GM18873 (cell line): ENCODE results near the gene ESRRA.

Source experiments
- ATAC-seq: cut with Tn5 transposase; IDR thresholded peaks from one replicate; pipeline ENCODE4 v1.9.1; 2021; ENCODE audit warnings: mild to moderate bottlenecking, moderate library complexity, moderate number of reproducible peaks; ENCODE audit not compliant: unreplicated experiment, low FRiP score

The ESRRA gene

DNA sequence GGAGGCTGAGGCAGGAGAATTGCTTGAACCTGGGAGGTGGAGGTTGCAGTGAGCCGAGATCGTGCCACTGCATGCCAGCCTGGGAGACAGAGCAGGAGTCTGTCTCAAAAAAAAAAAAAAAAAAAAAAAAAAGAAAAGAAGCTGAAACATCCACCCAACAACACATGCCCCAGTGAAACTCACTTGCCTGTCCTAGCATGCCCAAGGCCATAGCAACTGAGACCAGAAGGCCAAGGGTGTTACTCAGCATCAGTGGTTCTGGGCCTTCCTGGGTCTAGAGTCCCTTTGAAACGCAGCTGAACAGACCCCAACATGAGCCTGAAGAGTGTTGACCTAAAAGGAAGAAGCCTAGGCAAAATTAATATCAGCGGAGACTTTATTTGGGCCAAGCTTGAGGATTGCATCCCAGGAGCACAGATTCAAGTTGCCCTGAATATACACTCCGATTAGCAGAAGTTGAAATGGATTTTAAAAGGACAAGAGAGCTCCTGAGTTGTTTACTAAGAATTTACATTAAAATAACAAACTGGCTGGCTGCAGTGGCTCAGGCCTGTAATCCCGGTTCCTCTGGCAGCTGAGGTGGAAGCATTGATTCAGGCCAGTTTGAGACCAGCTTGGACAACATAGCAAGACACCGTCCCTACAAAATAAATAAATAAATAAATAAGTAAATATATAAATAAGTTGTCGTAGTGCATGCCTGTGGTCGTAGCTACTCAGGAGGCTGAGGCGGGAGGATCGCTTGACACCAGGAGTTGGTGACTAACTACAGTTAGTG lies 19.6 kb downstream of the ESRRA start:
- no peak for ATAC-seq

DNA sequence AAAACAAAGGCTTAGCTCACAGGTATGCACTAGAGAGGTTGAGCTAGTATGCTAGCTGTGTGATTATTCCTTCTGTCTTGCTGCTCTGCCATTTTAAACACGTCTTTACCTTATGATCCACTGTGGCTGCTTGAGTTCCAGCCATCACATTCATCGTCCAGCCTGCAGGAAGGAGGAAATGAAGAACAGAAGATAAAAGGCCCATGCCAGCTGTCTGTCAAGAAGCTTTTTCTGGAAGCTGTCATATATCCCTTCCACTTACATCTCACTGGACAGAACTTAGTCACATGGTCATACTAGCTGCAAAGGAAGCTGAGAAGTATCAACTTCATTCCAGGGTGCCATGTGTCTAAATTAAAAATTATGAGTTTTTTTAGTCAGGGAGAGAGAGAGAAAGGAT lies 22.1 kb downstream of the ESRRA start:
- ATAC-seq, result no peak

DNA sequence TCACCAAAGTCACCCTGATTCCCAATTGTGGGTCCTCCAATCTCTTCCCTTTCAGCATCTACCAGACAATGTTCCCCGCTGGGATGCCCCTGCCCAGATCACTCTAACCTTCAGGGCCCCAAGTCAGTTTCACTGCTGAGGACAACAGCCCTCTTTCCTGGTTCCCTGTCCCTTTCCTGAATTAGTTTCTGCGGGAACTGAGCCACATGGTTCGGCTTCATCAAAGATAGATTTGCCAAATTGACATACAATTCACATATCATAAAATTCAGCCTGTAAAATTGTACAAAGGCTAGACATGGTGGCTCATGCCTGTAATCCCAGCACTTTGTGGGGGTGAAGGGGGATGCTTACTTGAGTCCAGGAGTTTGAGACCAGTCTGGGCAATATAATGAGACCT lies 22.7 kb downstream of the ESRRA start:
- no peak for ATAC-seq

DNA sequence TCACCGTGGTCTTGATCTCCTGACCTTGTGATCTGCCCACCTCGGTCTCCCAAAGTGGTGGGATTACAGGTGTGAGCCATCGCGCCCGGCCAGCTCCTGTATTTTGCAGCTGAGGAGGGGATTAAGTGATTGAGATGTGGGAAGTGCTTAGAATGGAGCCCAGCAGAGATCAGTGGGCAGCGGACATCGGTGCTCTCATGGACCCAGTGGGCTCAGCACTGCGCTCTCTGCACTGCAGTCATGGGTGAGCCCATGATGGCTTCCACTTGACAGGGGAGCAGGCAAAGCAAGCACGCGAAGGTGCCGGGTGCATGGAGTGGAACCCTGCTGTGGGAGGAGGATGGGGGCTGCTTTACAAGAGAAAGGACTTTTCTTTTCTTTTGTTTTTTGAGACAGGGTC lies 25.6 kb downstream of the ESRRA start:
- ATAC-seq, result no peak

DNA sequence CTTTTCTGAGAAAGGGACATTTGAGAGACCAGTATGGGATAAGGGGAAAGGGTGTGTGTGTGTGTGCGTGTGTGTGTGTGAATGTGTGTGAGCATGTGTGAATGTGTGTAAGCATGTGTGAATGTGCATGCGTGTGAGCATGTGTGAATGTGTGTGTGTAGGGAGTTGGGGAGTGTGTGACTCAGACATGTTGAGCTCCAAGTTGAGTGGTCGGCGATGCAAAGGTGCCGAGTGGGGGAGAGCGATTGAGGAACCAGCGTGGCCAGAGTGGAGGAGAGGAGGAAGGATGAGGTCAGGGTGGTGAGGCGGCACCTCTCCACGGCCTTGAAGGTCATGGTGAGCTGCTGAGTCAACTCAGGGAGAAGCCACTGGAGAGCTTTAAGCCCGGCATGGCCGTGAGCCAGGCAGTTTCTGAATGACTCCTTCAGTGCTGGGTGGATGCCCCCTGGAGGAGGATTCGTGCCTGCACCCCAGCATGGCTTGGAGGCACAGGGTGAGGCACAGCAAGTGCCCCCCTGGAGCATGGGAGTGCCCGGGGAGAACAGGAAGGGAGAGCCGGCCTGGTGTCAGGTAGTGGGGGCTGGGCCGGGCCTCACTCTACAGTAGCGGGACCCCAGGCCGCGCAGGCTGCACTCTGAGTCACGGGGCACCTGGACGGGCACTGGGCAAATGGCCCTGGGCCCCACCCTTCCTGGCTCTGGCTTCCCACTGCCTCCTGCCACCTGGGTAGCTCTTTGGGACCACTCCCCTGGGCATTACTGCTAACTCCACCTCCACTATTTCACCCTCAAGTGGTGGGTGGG lies 26.4 kb downstream of the ESRRA start:
- ATAC-seq, result peak; percentile 49

DNA sequence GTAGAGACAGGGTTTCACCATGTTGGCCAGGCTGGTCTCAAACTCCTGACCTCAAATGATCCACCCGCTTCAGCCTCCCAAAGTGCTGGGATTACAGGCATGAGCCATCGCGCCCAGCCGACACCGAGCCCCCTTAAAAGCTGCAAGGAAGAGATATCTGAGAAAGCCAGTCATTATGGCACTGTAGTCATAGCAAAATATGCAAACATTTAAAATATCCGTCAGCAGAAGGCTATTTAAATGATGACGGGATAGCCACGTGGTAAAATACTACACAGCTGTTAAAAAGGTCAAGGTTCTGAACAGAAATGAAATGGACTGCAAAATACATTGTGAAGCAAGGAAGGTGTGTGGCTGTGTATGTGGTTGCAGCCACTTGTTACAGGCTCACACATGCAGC lies 28.2 kb downstream of the ESRRA start:
- no peak for ATAC-seq

DNA sequence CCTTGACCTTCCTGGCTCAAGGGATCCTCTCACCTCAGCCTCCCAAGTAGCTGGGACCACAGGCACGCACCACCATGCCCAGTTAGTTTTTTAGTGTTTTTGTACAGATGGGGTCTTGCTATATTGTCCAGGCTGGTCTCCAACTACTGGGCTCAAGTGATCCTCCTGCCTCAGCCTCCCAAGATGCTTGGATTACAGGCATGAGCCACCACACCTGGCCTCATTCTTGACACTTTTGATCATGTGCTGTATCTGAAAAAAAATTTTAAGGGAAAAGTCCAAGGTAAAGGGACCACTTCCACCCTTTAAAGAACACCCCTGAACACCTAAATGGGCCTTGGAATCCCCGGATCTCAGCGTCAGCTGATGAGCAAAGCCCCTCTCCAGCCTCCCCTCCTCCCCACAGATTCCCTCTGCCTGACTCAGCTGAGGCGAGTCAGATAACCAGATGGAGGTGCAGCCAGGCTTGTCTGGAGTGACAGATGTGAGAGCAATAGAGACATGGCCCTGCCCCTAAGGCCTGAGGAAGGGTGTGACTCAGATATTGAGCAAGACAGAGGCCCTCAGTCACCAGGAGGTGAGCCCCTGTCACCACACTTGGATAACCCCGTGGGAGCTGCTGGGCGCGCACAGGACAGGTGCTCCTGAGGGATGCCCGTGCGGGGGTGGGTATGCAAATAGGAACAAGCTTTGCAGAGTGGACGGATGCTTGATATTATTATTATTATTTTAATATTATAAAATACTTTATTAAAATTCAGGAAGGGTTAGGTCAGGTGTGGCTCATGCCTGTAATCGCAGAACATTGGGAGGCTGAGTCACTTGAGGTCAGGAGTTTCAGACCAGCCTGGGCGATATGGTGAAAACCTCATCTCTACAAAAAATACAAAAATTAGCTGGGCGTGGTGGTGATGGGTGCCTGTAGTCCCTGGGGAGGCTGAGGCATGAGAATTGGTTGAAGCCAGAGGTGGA lies 29.7 kb downstream of the ESRRA start:
- ATAC-seq, result peak; percentile 76

DNA sequence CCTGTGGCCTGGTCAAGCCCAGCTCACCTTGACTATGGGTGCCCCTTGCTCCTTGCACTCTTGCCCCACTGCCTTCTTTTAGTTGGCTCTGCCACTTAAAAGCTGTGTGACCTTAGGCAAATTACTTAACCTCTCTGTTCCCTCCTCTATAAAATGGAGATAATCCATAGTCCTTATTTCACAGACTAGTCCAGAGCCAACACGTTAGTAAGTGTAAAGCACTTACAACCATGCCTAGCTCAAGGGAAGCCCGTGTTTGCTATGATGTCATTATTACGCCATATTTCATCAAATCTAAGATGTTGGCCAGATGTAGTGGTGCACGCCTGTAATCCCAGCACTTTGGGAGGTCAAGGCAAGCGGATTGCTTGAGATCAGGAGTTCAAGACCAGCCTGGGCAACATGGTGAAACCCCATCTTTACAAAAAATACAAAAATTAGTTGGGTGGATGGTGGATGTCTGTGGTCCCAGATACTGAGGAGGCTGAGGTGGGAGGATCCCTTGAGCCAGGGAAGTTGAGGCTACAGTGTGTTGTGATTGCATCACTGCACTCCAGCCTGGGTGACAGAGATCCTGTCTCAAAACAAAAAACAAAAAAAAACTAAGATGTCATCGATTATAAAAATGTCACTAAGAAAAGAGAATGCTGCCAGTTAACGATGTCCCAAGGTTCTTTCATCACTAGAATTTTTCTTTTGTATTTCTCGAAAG lies 32.4 kb downstream of the ESRRA start:
- ATAC-seq, result no peak

DNA sequence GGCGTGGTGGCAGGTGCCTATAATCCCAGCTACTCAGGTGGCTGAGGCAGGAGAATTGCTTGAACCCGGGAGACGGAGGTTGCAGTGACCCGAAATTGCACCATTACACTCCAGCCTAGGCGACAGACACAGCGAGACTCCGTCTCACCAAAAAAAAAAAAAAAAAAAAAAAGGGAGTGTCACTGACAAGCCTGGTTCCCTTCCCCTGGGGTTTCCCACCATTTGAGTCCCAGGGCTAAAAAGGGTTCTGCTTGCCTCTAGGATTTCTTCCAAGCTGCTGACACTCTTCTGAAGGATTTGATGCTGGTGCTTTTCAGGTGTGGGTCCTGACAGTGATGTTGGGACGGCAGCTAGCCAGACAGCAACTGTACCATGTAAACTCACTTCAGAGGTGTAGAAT lies 33.4 kb downstream of the ESRRA start:
- ATAC-seq, result no peak

DNA sequence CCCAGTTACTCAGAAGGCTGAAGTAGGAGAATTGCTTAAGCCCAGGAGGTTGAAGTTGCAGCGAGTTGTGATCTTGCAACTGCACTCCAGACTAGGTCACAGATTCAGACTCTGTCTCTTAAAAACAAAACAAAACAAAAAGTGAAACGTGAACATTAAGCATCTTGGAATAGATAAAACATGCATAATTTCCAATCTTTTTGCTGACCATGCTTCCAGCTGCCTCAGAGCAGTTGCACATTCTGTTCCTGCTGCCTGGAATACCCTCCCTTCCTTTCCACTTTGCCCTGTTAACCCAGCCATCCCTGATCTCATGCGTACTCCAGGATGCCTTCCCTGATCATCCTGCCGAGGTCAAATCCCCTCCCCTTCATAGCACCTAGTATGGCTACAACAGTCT lies 34.0 kb downstream of the ESRRA start:
- ATAC-seq, result no peak

DNA sequence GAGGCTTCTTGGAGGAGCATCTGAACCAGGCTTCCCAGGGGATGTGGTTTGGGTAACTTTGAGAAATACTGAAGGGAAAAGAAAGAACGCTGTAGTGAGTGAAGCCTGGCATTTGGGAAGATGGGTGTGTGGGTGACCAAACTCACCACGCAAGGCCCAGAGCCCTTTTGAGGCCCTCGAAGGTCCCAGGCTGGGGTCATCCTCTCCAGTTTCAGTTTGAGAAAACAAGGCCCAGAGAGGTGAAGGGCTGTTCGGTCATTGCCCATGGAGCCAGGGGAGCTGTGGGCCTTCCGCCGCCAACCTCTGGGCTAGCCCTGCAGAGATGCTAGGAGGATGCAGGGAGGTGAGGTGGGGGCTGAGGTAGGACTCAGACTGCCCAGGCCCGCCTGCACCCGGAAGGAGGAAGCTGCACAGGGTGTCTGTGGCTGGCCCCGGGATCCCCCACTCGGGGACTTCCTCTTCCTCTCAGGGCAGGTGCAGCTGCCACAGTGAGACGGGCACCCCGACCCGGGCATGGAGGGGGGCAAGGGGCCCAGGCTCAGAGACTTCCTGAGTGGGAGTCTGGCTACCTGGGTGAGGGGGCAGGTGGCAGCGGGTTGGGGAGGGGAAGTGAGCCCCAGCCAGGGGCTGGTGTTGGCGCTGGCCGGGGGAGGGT lies 34.6 kb downstream of the ESRRA start, which contains the start of gene CCDC88B:
Gene CCDC88B (plus strand): TSS at position 451 of the 655 bp plus-strand sequence. CDS start 63 bp downstream, at position 514.
- ATAC-seq, result no peak

DNA sequence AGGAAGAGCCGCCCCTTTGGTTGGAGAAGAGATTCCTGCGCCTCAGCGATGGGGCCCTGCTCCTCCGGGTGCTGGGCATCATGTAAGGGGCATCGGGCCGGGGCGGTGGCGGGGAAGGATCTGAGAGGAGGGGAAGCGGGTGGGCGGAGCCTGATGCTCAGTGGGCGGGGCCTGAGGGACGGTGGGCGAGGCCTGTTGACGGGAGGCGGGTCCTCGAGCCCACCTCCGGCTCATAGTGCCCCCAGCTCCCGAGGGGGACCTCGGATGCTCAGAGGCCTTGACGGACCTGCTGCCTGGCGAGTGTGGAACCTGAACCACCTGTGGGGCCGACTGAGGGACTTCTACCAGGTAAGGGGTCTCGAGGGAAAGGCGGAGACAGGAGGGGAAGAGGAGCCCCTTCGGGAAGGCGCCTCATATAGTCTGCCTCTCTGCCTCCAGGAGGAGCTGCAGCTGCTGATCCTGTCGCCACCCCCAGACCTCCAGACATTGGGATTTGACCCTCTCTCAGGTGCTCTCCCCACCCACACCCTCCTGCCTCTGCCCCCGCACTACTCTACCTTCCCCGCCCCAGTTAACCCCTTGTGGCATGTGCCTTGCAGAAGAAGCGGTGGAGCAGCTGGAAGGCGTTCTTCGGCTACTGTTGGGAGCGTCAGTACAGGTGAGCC lies 35.5 kb downstream of the ESRRA start:
- ATAC-seq, result no peak

DNA sequence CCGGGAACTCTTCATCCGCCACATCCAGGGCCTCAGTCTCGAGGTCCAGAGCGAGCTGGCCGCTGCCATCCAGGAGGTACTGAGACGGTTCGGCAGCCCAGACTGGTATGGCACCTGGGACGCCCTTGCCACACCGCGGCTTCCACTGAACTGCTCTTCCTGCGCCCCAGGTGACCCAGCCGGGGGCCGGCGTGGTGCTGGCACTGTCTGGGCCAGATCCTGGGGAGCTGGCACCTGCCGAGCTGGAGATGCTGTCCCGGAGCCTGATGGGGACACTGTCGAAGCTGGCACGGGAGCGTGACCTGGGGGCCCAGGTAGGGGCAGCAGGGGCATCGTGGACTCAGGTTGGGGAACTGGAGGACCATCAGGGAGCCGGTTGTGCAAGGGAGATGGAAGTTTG lies 36.1 kb downstream of the ESRRA start:
- no peak for ATAC-seq

DNA sequence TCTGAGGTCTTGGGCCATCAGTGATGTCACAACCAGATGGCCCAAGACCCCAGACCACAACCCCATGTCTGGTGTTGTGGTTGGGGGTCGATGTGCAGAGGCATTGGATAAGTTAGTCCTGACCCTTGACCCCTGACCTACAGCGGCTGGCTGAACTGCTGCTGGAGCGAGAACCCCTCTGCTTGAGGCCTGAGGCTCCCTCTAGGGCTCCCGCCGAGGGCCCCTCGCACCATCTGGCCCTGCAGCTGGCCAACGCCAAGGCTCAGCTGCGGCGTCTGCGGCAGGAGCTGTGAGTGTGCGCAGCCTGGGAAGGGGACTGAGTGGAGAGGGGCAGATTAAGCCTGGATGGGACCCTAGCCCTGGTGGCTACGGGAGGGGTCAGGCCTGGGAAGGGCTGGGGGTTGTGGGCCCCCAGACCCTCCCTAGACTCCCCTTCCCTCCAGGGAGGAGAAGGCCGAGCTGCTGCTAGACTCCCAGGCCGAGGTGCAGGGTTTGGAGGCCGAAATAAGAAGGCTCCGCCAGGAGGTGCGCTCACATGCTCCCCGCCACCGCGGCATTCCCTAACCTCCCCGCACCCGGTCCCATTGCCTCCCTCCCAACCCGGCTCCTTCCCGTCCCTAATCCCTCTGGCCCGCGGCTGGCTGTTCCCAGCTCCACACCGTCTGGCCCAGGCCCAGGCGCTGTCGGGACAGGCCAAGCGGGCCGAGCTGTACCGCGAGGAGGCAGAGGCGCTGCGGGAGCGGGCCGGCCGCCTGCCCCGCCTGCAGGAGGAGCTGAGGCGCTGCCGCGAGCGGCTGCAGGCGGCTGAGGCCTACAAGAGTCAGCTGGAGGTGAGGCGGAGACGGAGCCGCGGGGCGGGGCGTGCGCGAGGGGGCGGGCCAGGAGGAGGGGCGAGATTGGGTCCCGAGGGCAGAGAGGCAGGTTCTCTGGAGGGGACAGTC lies 36.8 kb downstream of the ESRRA start:
- ATAC-seq, result no peak

DNA sequence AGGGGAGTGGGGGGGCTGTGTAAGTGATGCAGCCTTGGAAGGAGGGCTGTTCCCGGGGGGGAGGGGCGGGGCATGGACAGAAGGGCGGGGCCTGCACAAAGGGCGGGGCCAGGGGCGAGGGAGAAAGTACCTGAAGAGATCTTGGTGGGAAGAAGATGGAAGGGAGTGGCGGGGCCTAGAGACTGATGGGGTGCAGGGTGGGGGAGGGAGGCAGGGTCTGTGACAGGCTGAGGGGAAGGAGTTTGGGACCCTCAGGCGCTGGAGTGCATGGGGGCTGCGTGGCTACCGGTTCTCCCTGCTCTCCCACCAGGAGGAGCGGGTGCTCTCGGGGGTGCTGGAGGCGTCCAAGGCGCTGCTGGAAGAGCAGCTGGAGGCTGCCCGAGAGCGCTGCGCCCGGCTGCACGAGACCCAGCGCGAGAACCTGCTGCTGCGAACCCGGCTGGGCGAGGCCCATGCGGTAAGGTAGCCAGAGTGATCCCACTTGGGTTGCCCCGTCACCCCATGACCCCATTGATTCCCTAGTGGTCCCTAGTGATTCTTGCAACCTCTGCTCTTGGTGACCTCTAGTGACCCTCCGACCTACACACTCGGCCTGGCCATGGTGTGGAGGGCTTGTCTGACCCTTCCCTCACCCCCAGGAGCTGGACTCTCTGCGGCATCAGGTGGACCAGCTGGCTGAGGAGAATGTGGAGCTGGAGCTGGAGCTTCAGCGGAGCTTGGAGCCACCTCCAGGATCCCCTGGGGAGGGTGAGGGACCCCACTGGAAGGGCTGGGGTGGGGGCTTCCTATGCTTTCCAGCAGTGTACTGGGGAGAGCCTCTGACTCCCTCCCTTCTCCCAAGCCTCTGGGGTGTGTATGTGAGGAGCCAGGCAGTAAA lies 37.8 kb downstream of the ESRRA start:
- ATAC-seq, result no peak

DNA sequence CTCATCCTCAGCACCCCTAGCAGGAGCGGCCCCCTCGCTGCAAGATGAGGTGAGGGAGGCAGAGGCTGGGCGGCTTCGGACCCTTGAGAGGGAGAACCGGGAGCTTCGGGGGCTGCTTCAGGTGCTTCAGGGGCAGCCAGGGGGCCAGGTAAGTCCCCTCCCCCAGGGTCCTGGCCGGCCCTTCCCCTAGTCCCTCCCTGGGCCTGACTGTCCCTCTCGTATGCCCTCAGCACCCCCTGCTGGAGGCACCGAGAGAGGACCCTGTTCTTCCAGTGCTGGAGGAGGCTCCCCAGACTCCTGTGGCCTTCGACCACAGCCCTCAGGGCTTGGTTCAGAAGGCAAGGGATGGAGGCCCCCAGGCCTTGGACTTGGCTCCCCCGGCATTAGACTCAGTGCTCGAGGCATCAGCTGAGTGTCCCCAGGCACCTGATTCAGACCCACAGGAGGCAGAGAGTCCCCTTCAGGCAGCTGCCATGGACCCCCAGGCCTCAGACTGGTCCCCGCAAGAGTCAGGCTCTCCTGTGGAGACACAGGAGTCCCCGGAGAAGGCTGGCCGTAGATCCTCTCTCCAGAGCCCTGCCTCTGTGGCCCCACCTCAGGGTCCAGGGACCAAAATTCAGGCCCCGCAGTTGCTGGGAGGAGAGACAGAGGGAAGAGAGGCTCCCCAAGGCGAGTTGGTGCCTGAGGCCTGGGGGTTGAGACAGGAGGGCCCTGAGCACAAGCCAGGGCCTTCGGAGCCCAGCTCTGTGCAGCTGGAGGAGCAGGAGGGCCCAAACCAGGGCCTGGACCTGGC lies 38.6 kb downstream of the ESRRA start:
- no peak for ATAC-seq
